ENCODE data around the gene ENDOU.

Gene ENDOU

DNA sequence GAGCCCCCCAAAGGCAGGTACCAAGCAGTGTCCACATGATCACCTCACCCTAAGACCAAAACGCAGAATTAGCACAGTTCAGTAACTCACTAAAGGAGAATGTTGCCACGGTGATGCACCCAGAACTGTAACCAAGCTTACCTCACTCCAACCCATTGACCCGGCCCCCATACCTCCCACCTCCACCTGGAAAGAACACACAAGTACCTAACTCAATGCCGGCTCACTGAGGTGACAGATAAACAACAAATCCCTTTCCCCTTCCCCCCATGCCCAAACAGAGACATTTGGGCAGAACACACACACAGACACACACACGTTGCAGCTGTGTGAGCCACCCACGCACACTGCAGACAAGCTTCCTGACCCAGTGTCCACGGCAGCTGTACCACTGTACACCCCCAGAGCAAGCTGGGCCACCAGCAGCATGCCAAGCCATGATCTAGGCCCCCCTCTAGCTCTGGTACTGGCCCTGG, 32.1 kb upstream of the ENDOU start:
- no peak for DNase-seq

DNA sequence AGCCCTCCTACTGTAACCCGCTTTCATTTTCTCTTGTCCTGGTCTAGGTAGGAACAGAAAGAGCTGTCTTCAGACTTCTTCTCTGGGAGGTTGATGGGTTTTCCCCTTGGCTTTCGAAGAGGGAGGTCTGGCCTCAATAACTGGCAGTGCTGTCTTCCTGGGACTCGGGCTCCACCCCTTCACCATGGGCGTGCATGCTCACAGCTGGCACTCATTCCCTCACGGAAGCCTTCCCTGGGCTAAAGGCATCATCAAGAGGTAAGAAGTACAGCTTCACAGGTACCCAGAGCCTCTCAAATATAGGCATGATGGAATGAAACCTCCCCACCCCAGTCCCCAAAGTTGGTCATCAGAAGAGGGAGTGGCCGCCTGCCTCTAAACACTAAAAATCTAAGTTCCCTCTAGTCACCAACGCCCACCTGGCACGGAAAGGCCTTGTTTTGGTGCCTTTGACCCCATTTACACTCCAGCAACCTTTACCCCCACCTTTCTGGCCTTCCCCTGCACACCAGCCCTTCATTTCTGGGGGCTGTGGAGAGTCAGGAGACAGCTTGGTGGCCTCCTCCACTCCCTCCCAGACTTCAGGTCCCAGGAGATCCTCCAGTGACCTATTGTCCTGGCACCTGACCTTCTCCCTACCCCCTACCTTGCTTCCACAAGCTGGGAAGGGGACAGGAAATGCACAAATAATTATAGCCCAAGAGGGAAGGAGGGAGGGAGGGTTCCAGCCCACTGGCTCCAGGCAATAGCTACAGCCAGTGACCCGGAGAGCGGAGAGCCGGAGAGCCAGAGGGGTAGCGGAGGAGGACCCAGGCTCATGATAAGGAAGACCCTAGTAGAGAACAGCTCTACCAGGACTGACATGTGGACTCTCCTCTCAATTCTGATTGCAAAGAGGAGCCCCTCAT, 30.6 kb upstream of the ENDOU start:
- DNase-seq, result no peak

DNA sequence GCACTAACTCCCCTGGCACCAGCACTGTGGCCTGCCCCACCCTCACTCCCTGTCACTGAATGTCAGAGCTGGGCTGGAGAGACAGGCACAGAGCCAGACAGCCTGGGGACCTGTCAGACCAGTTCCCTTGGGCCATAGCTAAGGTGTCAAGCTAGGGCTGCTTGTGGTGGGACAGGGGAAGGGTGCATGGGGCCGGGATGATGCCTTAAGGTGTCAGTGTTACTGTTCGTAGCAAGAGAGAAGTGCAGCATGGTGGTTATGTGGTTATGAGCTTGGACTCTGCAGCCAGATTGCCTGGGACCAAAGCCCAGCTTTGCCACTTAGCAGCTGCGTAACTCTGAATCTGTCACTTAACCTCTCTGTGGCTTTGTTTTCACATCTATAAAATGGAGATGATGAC, 29.6 kb upstream of the ENDOU start:
- DNase-seq, result no peak

DNA sequence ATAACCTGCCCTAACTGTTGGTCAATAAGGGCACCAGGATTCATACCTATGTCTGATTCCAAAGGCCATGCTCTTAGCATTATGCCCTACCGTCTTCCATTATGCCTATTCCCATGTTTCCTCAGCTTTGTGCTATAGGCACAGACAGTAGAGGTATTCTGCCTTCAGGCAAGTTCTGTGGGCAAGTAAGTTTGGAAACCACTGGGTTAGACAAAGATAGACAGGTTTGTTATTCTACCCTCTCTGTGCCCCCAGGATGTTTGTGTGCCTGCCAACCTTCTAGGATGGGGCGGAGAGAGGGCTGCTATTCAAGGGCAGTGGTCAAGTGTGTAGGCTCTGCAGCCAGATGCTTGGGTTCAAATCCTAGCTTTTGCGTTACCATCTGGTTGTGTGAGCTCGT, 28.8 kb upstream of the ENDOU start:
- no peak for DNase-seq

DNA sequence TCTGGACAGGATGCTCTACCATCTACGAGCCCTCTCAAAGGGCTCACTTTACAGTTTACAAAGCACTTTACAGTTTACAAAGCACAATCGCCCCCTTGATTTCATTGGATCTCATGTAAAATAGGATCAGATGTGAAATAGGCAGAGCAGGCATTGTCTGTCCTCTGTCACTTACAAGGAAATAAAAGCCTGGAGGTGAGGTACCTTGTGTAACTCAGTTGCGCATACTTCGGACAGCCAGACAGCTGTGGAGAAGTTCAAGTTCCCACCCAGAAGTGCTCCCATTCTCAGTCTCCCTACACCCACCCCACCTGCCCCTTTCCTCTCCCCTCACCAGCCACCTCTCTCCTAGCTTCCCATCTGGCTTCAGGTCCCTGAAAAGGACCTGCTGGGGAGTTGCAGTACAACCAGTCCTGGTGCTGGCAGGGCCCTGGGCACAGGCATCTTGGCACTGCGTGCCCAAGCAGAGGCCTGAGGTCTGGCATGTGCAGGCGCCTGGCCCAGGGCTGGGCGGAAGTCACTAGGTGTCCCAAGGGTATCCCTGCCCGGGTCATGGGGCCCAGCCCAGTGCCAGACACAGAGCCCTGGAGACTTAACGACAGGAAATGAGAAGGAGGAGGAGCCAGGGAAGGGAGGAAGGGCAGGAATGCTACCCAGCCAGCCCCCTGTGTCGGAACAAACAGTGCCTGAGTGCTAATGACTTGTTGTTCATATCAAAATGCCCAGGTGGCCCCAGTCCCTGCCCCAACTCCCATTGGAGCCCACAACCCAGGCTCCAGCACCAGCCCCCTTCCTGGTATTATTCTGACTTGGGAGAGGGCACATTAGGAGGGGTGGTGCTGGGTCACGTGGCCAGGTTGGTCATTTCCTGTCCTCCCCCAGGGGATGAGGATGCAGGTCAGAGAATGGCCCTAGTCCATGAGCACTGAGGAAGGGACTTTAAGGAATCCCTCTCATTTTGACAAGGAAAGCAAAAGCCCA, 28.0 kb upstream of the ENDOU start:
- no peak for DNase-seq

DNA sequence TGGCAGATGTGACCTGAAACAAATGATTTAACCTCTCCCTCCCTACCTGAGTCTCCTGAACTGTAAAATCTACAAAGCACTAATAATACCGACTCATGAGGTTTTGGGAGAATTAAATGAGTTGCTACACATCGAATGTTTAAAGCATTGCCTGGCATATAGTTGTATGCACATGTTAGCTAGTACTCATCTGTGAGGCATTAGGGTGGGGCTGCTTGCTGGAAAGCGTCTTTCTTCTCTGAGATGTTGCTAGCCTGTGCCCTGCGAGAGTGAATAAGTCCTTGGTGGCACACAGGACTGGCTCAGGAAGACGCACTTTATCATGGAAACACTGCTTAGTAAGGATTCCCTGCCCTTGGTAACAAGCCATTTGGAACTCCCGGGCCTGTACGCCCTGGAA, 27.3 kb upstream of the ENDOU start:
- no peak for DNase-seq

DNA sequence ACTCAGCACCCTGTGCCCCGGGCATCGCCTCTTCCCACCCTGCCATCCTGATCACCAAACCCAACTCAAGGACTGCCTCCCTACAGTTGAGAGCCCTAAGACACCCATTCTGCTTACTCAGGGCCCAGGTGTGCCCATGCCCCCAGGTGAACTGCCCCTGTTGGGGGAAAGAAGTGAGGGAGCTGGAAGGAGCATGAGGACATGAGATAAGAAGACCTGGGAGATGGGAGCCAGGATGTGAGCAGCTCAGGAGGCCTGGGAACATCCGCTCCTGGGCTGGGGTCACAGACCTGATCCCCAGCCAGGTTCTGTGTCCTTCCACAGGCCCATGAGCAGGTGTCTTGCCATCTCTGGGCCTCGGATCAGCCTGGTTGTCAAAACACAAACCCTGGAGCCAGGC, 26.8 kb upstream of the ENDOU start:
- no peak for DNase-seq

DNA sequence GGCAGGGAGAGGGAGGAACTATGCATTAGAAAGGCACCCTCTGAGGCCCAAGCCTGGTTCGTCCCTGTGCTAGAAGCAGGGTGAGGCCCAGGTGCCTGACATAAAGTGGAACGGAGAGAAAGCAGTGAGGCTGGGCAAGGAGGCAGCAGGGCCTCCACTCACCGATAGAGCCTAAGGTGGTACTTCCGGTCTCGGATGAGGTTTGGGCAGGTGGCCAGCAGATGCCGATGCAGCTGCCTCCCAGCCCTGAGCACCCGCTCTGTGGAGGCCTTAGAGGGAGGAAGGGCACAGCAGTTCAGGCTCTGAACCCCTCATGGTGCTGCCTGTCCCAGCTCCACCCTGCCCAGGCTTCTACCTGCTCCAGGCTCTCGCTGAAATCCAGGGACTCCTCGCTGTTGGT, 26.3 kb upstream of the ENDOU start:
- DNase-seq, result no peak

DNA sequence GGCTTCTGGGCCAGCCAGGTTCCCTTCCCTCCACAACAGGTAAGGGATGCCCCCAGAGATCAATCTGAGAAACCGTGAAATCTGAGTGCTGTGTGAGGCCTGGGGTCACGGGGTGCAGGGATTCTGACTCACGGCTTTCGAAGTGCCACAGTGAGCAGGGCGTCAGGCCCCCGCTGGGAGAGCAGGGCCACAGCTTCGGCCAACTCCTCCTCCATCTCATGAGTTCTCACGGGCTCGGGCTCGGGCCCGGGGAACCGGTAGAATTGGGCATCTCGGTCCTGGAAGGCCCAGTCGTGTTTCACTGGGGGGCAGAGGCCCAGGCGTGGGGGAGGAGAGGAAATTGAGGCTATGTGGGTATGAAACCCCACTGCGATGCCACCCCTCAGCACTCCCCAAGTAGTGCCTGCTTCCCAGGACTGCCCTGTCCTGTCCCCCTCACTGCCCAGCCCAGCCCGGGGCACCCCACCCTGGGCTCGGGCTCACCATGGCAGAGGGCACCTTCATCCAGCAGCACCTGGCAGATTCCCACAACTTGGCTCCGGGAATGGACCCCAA, 25.7 kb upstream of the ENDOU start:
- DNase-seq, result no peak

DNA sequence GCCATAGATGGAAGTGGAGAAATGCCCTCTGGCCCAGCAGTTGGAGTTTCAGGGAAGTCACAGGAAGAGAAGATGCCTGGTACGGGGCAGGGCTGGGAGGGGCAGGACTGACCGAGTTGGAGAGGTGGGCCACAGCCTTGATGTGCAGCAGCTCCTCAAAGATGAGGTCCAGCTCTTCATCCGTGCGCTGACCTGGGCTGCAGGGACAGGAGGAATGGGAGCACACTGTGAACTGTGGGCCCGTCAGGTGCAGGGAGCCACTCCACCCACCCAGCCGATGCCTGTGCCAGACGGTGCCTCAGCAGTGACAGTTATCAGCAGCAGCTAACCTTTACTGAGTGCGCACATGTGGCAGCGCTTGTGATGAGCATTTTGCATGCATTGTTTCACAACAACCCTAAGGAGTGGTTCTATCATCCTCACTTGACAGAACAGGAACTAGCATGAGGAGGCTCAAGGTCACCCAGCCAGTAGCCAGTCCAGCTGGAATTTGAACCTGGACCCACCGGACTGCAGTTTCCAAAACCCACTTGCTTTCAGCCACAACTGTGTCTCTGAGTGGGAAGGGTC, 25.0 kb upstream of the ENDOU start:
- DNase-seq, result no peak

DNA sequence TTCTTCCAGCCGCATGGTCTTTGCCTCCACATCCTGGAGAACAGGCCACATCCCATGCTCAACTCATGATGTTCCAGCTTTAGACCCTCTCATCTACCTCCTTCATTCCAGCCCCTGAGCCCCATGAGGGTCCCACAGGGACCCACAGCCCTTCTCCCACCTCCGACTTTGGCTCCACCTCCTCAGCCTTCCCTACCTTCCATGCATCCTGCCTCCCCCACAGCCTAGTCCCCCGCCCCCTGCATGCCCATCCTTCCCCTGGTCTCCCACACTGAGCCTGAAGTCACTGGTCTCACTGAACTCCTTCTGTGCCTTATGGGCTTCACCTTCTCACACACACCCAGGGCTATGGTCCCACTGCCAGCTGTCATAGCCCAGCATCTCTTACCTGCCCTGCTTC, 23.6 kb upstream of the ENDOU start:
- no peak for DNase-seq

DNA sequence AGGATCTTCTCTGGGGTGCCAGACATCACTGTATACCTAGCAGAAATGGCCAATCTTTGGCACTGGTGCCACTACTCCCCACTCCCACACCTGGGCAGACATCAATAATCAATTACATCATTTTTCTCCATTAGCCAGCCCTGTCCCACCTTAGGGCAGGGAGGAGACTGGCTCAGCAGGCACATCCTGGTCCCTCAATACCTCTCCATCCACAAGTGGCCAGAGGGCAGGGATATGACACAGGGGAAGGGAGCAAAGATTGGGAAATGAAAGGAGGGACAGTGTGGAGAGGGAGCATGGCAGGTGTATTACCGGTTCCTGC, 23.2 kb upstream of the ENDOU start:
- DNase-seq, result no peak

DNA sequence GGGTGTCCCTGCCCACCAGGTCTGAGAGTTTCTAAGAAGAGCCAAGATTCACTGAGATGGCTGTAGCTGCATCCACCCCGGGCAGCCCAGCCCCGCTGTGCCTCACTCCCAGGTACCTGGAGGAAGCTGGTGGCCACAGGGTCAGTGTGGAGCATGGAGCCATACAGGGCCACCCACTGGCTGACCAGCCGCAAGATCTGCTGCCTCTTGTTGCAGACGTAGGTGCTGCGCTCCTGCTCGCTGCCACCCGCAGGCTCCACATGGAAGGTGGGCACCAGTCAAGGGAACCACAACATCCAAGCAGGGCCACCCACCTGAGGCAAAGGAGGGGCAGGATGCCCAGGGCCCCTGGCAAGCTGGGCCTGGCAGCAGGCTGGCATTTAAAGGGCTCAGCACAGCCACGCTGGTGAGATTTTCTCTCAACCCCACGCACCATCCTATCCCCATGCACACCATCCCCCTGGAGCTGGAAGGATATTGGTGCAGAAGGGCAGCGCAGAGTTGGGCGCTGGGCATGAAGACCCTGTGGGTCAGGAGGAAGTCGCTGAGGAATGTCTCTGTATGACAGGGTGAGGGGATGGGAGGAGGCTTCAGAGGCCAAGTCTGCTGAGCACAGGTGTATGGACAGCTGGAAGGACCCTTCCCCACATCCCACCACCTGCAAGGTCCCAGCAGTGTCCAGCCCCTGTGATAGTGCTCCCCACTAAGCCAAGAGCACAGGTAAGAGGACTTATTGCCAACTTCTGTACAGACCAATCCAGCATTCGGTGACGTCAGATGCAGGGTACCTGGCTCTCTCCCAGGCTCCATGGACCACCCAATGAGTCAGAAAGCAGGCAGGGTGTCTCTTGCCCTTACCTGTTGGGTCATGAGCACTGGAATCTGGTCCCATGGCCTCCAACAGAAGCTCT, 22.6 kb upstream of the ENDOU start:
- no peak for DNase-seq

DNA sequence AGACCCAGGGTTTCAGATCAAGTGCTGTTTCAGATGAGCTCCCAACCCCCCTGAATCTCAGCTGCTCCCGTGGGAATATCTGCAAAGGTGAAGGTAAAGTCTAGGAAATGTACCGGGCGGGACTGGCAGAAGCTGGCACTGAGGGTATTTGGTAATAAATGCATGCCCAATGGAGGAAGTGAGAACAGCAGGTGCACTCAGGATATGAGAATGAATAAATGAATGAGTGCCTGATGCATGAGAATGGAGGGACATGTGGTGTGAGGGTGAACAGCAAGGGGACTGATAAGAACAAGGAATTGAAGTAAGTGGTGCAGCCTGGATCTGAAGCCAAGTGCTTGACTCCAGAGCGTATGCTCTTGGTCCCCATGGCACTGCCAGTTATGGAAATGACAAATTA, 21.8 kb upstream of the ENDOU start:
- no peak for DNase-seq

DNA sequence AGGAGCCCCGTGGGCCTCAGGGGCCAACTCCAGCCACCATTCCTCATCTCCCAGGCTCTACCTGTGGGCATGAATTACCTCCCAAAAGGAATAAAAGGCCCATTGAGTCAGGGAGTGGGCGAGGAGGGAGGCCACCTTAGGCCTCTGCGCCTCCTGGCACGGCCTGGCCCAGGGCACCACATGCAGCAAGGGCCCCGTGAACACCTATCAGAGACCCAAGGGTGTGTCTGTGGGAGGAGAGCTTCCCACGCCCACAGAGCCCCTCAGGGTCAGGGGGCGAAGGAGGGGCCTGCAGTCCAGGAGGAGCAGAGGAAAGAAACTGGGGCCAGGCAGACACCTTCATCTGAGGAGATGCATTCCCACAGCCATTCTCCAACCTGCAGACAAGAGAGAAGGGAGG, 21.2 kb upstream of the ENDOU start:
- no peak for DNase-seq

DNA sequence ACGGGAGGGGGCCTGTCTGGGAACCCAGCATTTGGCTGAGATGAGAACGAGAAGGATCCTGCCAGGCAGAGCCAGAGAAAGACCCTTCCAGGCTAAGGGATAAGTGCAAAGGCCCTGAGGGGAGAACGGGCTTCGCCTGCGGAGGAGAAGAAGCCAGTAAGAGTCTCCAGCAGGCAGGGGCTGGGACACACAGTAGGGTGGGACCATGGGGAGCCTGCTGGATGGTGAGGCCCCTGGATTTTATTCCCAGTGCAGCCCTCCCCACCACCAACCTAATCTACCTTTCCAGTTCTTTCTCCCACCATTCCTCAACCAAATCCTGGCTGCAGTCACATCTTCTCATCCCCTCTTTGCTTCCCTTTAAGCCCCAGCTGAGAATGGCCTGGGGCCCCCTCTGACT, 20.8 kb upstream of the ENDOU start:
- DNase-seq, result no peak

DNA sequence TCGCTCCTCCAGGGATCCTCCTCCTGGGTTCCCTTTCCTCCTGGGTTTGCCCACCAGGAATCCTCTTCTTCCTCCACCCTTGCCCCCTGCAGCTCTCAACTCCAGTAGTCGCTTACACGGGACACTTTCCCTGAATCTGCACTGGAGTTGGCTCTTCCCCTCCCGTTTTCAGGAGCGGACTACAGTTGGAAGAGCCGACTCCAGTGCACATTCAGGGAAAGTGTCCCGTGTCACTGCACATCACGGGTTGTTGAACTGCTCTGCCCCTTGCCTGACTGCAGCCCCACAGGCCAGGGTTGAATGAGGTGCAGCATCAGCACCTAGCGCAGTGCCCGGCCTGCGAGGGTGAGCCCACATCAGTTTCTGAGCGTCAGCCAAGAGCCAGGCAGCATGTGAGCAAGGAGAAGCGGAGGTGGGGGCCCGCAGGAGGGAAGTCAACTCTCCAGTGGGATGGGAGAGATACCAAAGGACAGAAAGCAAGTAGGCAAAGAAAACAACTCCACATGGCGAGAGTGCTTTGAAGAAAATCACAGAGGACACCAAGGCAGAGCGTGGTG, 20.3 kb upstream of the ENDOU start:
- no peak for DNase-seq

DNA sequence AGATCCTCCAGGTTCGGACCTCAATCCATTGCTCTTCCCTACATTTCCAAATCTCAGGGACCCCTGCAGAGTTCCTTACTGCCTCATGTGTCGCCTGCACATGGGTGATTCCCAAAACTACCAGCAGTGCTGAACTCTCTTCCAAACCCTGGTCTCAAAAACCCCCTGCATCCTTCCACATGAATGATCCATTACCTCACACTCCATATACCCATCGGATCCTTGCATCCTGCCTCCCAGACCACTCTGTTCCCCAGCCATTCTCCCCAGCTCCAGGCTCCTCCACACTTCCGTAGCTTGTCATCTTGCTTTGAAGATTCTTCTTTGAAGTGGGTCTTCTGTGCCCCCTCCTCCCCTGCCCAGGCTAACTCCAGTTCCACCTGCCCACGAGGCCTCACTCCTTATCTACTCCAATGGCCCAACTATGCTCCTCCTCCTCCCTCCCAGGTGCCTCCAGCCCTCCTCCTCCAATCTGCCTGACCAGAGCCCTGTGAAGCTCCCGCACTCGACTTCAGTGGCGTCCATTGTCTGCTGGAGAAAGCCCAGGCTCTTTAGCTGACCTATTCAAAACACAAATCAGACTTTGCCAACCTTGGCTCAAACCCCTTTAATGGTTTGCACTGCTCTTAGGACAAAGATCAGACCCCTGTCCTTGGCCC, 19.6 kb upstream of the ENDOU start:
- no peak for DNase-seq

DNA sequence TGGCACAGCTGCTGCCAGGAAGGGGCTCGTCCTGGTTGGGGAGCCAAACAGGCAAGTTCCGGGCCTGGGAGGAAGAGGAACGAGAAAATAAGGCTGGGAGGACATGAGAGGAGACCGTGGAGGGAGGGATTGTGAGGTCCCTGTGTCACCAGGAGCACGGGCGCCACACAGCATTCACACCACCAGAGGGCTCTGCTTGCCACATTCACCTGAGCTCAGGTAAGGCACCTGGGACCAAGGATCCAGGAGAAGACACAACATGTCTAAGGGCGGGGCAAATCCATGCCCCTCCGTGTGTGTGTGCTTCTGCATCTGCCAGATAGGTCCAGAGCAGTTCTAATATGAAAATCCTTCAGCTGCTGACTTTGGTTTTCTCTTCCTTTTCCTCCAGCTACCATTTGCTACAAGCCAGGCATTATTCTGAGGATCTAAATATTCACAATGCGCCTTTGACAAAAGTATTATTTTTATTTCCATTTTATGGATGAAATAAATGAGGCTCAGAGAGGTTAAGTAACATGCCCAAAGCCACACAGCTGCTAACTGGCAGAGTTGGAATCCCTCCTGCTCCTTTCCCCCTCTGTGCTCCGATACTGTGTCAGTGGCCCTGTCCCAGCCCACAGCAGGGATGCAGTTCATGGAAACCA, 18.8 kb upstream of the ENDOU start:
- DNase-seq, result peak; percentile 87 to 89

DNA sequence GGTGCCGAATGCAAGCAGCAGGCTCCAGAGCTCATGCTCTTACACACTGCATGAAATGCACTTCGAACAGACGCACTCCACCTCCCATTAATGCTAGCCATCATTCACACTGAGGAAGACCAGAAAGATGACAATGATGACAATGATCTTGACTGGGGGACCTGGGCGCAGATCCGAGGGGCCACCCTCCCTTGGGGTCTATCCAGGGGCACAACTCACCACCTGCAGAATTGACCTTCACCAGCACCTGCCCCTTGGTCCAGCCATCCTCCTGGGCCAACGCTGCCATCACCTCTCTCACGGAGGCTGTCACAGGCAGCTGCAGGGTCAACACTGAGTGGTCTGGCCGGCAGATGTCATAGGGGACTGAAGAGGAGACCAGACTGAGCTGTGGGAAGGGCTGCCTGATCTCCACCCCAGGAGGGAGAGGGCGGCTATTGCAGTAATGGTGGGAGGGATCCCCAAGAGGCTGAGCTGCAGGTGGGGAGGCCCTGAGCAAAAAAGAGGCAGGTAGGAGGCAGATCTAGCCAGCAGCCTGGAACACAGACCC, 18.1 kb upstream of the ENDOU start:
- DNase-seq, result no peak
